Astrocyte of the cerebellum (primary cell): Measurements from ENCODE around the gene DOCK1.

Experiments
- DNase-seq: peaks from one replicate; pipeline ENCODE4 v3.0.0-alpha.2; 2011; ENCODE audit warnings: low read depth
- H3K4me3 ChIP-seq: 2 replicates; pipeline ENCODE4 v1.5.1; 2011; ENCODE audit warnings: mild to moderate bottlenecking, low read depth, low read length, moderate library complexity
- in situ Hi-C: cut with HindIII; loops from 2 replicates; pipeline ENCODE4 v1.10.0; 2017; ENCODE audit warnings: low sequenced_read_pairs
- TF ChIP-seq, protein P1 (sequence below): IDR thresholded peaks from 2 replicates; pipeline ENCODE4 v1.5.1; 2012; ENCODE audit warnings: low read length, low read depth, moderate library complexity, mild to moderate bottlenecking; ENCODE audit errors: missing control alignments

The DOCK1 gene

DNA sequence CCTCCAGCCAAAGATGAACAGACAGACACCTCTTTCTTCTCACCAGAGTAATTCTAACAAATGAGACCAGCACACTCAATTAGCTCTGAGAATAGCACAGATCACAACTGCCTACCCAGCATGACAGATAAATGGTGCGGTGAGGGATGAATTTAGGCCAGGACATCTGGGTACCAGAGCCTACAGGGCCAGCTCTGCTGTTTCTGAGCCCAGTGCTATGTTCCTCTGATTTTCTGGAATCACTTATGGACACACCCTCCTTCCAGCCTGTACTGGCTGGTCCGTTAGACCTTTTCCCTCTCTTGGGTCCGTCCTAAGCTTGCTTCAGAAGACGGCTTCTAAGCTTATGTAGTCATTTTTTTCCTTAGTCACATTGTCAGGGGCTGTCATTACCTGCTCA is 217.6 kb downstream of the DOCK1 start:
- no peak overlapping the region for H3K4me3 ChIP-seq
- no peak for DNase-seq
- in situ Hi-C loops: no loop called here
- TF ChIP-seq, protein P1, sequence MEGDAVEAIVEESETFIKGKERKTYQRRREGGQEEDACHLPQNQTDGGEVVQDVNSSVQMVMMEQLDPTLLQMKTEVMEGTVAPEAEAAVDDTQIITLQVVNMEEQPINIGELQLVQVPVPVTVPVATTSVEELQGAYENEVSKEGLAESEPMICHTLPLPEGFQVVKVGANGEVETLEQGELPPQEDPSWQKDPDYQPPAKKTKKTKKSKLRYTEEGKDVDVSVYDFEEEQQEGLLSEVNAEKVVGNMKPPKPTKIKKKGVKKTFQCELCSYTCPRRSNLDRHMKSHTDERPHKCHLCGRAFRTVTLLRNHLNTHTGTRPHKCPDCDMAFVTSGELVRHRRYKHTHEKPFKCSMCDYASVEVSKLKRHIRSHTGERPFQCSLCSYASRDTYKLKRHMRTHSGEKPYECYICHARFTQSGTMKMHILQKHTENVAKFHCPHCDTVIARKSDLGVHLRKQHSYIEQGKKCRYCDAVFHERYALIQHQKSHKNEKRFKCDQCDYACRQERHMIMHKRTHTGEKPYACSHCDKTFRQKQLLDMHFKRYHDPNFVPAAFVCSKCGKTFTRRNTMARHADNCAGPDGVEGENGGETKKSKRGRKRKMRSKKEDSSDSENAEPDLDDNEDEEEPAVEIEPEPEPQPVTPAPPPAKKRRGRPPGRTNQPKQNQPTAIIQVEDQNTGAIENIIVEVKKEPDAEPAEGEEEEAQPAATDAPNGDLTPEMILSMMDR: no peak

DNA sequence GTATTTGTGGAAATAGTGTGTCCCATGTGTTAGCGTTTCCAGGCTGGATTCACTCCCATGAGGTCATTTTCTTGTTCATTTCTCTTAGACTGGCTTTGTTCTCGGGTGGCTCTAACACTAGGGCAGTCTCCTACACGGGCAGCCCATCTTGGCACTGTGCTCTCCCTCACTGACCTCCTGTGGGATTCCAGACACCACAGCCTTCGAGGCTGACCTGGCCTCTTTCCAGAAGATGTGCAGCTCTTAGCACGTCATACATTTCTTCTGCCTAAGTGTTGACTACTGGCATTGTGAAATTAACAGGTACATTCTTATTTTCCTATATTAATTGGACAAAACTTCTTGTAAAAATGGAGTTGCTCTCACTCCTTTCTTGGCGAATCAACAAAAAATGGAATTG is 218.4 kb downstream of the DOCK1 start:
- no peak overlapping the region for H3K4me3 ChIP-seq
- in situ Hi-C loops: no loop called here
- TF ChIP-seq, protein P1: no peak
- DNase-seq: peak; percentile 15

DNA sequence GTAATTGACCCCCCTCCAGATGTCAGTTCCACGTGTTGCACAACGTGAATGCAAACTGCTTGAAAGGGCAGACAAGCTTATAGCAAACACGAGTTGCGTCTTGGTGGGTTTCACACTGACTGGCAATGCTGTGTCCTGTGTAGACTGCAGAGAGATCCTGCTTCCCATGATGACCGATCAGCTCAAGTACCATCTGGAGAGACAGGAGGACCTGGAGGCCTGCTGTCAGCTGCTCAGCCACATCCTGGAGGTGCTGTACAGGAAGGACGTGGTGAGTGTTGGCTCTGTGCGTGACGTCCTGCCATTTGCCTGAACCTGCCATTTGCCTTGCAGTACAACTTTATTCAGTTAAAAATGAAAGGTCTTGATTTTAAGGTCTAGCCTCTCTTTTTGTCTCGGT is 220.1 kb downstream of the DOCK1 start:
- no peak overlapping the region for H3K4me3 ChIP-seq
- TF ChIP-seq, protein P1: no peak
- no peak for DNase-seq
- in situ Hi-C loops: no loop called here

DNA sequence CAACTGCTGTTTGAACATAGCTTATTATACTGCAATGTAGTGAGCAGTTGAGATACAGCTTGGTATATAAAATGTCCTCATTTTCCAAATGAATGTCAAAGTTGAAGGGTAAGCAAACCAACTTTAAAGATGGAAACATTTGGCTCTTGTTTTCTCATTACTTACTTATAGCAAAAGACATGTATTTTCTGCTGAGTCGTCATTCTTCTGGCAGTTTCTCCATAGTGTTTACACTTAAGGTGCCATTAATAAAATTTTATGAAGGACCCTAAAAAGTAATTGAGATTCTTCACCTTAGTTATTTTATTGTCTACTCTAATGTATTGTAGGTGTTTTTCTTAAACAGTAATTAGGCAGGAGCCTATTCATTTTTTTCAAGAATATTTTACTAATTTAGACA is 222.6 kb downstream of the DOCK1 start:
- in situ Hi-C loops: no loop called here
- no peak for DNase-seq
- TF ChIP-seq, protein P1: no peak
- H3K4me3 ChIP-seq: no peak overlapping the region

DNA sequence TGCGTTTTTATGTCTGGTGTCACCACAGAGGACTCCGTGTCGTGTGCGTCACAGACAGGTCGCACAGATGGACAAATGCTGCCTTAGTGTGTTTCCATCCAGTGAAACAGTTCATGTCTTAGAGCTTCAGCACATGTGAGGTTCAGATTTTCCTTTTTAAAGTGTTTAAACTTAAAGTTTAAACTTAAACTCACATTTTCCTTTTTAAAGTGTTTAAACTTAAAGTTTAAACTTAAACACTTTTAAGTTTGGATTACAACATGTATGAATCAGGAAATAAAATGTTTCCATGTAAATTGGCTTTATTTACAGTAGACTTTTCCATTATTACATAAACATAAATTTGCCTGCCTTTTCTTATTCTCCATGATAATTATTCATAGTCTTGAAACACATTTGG is 223.9 kb downstream of the DOCK1 start:
- in situ Hi-C loops: no loop called here
- H3K4me3 ChIP-seq: no peak overlapping the region
- TF ChIP-seq, protein P1: no peak
- no peak for DNase-seq

DNA sequence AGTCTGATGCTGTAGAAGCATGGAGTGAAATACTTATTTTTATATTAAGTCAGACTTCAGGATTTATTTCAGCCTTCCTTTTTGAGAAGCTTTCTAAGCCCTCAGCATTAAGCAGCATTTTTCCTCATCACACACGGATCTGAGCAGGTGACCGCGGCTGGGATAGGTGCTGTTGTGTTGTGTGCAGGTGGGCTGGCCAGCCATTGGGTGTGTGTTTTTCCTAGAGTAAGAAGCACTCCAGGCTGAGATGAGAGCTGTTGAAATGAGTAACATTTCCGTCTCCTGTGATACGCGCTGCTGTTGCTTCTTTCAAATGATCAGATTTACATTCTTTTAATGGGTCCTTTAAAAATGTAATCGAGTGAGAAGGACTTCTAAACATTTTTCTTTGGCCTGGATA is 227.2 kb downstream of the DOCK1 start:
- no peak for DNase-seq
- in situ Hi-C loops: no loop called here
- no peak overlapping the region for H3K4me3 ChIP-seq
- TF ChIP-seq, protein P1: no peak

DNA sequence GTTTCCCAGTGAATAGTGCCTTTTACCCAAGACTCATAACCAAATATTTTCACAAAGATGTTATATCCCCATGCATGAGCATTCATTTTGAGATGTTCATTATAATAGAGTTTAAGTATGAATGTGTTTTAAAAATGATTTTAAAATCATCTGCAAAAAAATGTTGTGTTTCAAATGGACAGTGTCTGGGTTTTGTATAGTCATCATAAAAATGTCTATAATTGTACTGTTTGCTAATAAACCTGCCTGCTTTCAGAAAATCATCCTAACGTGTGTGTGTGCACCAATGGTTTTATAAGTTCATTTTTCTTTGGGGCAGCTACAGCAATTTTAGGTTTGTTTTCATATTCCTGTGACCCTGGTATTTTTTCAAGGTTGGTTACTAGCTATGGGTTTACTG is 228.0 kb downstream of the DOCK1 start:
- no peak overlapping the region for H3K4me3 ChIP-seq
- in situ Hi-C loops: no loop called here
- TF ChIP-seq, protein P1: no peak
- DNase-seq: no peak
